Psoas muscle (tissue), 8 donors: ENCODE data around the gene MYO5A. TPM values are rescaled to one million over a fixed set of nuclear protein-coding genes. Genes with fewer than 3 reads are reported as not detected.

Experiments used
- ATAC-seq, 4 donors: fragments of 200-7000 bp; cut with Tn5 transposase; one replicate each; pipeline ENCODE4 v1.9.1; 2020; ENCODE audit warnings: moderate library complexity in 3 of 4, mild to moderate bottlenecking in 2 of 4
- DNase-seq, 2 donors: peaks; one replicate each; pipeline ENCODE4 v3.0.0-alpha.2; 2020
- H3K27ac ChIP-seq: fragments of 200-600 bp; one replicate; pipeline ENCODE4 v1.8.0; 2022
- H3K27me3 ChIP-seq, 3 donors: fragments of 200-600 bp in 1 of 3; one replicate each; pipeline versions ENCODE4 v1.6.1 to v1.8.0; 2013 to 2022; ENCODE audit warnings: low read length in 2 of 3, mild to moderate bottlenecking in 2 of 3, moderate library complexity in 1 of 3; ENCODE audit not compliant: insufficient read depth in 3 of 3
- H3K36me3 ChIP-seq, 2 donors: fragments of 200-600 bp in 1 of 2; one replicate each; pipeline versions ENCODE4 v1.6.1 to v1.8.0; 2013 to 2022; ENCODE audit warnings: low read depth in 1 of 2, mild to moderate bottlenecking in 1 of 2, moderate library complexity in 1 of 2; ENCODE audit not compliant: insufficient read depth in 1 of 2
- H3K4me1 ChIP-seq: fragments of 200-600 bp; one replicate; pipeline ENCODE4 v1.8.0; 2022
- H3K4me3 ChIP-seq: fragments of 200-600 bp; one replicate; pipeline ENCODE4 v1.8.0; 2022; ENCODE audit warnings: mild to moderate bottlenecking
- H3K9me3 ChIP-seq: fragments of 200-600 bp; one replicate; pipeline ENCODE4 v1.8.0; 2022
- WGBS, 3 donors: extraction: QIAGEN DNeasy Blood & Tissue Kit; methylation state at CpG; one replicate each; pipeline versions ENCODE4 v1.1.6 to v1.1.7; 2013; 5-methylcytosine and 5-hydroxymethylcytosine counted together
- intact Hi-C, 2 donors: fragments of 100-400 bp; cut with DNase I; formaldehyde crosslinking; loops; one replicate each; pipeline versions ENCODE4 v1.11.0 to v1.14.2; 2022
- polyA plus RNA-seq, 3 donors: library from polyadenylated mRNA; stranded (reverse); fragments of 200-250 nt; gene quantifications; one replicate each; pipeline ENCODE4 v1.2.3, GENCODE V29; 2013
- total RNA-seq, 4 donors: library from RNA; stranded (reverse); fragmentation: NEBNext Ultra II Directional in 2 of 4; extraction: Animal tissue kit (Norgen Biotek cat#: 25700) in 2 of 4; gene quantifications; one replicate each; pipeline versions ENCODE4 v1.2.1 to v1.2.4, GENCODE V29; 2021 to 2023
- TF ChIP-seq, protein P1 (sequence below): fragments of 200-600 bp; IDR thresholded peaks from one replicate; pipeline ENCODE4 v1.8.0; 2022; ENCODE audit warnings: antibody characterized with exemption
- donor health status: healthy with polysubstance abuse.
- donor health status: DM: no; HTN: no; CAD: no; lungs with moderate emphysema.
- donor health status: Bipolar disorder and iron deficiency.
- donor health status: healthy.
- donor health status: DM: yes; HTN: yes; CAD: no.
- donor health status: DM: no; HTN: no; CAD: no.
- donor health status: DM: no; HTN: no; CAD: no.
- donor health status: DM: yes; HTN: yes; CAD: no.

The MYO5A gene
- total and polyA plus RNA-seq, 7 donors, result 3.6 to 9.9 (median 6.3) TPM

DNA sequence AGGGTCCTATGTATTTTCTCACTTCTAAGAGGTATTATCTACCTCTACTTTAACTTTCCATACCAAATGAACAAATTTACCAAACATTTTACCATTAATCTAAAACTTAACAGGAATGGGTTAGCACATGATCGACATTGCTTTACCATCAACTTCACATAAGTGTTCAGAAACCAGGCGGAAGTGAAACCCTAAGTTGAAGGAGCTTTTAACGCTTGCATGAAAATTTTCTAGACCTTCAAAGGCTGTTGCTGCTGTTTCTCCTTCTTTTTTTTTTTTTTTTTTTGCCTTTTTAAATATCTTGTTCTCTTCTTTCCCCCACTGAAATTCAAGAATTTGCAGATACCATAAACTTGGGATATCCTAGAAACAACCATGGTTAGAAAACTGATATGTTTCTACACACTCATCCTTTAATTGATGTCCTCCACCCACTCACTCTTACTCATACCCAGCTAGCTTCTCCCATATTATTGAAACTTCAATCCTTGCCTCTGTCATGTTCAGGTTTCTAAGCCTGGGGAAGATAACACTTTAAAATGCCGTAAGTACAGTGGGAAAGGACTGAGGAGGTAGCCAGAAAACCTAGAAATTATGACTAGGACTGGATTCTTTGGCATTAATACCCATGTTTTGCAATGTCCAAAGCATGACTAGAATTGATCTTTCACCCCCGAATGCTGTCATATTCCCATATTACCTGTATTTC is 24.7 kb downstream of the MYO5A start:
- H3K9me3 ChIP-seq, result no peaks in the 10 kb centered on the region
- peak in 1 of 4 donors; percentile 44 for ATAC-seq
- no peak for DNase-seq
- intact Hi-C loops, result no loop called here
- no peaks in the 10 kb centered on the region for H3K36me3 ChIP-seq
- H3K4me3 ChIP-seq, result no peak overlapping the region
- no peak overlapping the region for H3K27ac ChIP-seq
- peaks cover 17% of the 10 kb centered on the region for H3K4me1 ChIP-seq
- TF ChIP-seq, protein P1, sequence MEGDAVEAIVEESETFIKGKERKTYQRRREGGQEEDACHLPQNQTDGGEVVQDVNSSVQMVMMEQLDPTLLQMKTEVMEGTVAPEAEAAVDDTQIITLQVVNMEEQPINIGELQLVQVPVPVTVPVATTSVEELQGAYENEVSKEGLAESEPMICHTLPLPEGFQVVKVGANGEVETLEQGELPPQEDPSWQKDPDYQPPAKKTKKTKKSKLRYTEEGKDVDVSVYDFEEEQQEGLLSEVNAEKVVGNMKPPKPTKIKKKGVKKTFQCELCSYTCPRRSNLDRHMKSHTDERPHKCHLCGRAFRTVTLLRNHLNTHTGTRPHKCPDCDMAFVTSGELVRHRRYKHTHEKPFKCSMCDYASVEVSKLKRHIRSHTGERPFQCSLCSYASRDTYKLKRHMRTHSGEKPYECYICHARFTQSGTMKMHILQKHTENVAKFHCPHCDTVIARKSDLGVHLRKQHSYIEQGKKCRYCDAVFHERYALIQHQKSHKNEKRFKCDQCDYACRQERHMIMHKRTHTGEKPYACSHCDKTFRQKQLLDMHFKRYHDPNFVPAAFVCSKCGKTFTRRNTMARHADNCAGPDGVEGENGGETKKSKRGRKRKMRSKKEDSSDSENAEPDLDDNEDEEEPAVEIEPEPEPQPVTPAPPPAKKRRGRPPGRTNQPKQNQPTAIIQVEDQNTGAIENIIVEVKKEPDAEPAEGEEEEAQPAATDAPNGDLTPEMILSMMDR, result no peak
- 81 to 94% (median 90%) methylated on average over 5 of the region's 5 CpGs for WGBS, 3 donors
- no peaks in the 10 kb centered on the region for H3K27me3 ChIP-seq

DNA sequence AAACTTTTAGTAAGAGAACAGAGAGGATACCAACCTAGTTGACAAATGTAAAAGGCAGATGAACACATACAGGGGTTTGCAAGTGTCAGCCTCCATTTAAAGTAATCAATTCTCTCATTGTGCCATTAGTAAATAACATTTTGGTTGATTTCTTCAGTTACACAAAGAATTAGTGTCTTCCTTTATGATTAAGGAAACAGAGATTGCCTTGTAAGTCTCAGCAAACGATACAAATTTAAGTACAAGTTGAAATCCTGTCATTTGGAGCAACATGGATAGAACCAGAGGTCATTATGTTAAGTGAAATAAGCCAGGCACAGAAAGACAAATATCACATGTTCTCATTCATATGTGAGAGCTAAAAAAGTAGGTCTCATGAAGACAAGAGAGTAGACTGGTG is 26.1 kb downstream of the MYO5A start:
- Histone ChIP-seq H3K4me1 (peaks cover 6% of the 10 kb centered on the region), H3K4me3 (no peak overlapping the region), H3K27me3 (no peaks in the 10 kb centered on the region), H3K36me3 (no peaks in the 10 kb centered on the region), H3K27ac (no peak overlapping the region), H3K9me3 (no peaks in the 10 kb centered on the region)
- TF ChIP-seq, protein P1, result no peak
- no peak for ATAC-seq
- intact Hi-C loops, result no loop called here
- WGBS, 3 donors, result 85 to 92% (median 86%) methylated on average over 1 of the region's 1 CpG
- DNase-seq, result no peak

DNA sequence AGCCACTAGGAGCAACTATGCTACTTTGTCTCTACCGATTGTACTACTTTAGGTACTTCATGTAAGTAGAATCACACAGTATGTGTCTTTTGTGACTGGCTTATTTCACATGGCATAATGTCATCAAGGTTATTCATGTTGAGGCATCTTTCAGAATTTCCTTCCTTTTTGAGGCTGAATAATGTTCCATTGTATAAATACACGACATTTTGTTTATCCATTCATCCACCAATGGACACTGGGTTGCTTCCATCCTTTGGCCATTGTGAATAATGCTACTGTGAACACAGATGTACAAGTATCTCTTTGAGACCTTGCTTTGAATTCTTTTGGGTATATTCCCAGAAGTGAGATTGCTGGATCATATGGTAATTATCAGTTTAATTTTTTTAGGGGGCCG is 29.2 kb downstream of the MYO5A start:
- peaks cover 14% of the 10 kb centered on the region for H3K4me1 ChIP-seq
- H3K27ac ChIP-seq, result no peak overlapping the region
- no peaks in the 10 kb centered on the region for H3K36me3 ChIP-seq
- TF ChIP-seq, protein P1, result no peak
- 84 to 90% (median 85%) methylated on average over 3 of the region's 3 CpGs for WGBS, 3 donors
- no peak overlapping the region for H3K4me3 ChIP-seq
- DNase-seq (no peak), ATAC-seq (no peak)
- no peaks in the 10 kb centered on the region for H3K27me3 ChIP-seq
- intact Hi-C loops, result no loop called here
- no peaks in the 10 kb centered on the region for H3K9me3 ChIP-seq

DNA sequence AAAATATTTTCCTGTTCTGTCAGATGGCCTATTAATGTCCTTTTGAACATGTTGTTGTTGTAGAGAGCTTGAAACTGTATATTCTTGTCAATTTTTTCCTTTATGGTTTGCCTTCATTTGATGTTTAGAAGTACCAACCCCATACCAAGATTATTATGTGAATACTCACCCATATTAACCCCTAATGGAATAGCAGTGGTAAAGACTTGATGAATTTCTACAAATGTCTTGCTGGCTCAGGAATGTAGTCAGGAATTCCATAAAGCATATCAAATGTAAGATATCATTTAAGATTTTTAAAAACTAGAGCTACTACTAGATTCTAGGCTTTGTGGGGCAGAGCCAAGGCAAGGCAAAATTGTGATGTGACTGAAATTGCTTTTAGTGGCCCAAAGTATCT is 30.0 kb downstream of the MYO5A start:
- ATAC-seq, result no peak
- H3K27me3 ChIP-seq, result no peaks in the 10 kb centered on the region
- no peaks in the 10 kb centered on the region for H3K9me3 ChIP-seq
- no peak overlapping the region for H3K4me3 ChIP-seq
- peaks cover 14% of the 10 kb centered on the region for H3K4me1 ChIP-seq
- no peaks in the 10 kb centered on the region for H3K36me3 ChIP-seq
- H3K27ac ChIP-seq, result no peak overlapping the region
- no peak for DNase-seq
- intact Hi-C loops, result no loop called here
- TF ChIP-seq, protein P1, result no peak
